ENCODE results near the gene NLRC3.

DNA sequence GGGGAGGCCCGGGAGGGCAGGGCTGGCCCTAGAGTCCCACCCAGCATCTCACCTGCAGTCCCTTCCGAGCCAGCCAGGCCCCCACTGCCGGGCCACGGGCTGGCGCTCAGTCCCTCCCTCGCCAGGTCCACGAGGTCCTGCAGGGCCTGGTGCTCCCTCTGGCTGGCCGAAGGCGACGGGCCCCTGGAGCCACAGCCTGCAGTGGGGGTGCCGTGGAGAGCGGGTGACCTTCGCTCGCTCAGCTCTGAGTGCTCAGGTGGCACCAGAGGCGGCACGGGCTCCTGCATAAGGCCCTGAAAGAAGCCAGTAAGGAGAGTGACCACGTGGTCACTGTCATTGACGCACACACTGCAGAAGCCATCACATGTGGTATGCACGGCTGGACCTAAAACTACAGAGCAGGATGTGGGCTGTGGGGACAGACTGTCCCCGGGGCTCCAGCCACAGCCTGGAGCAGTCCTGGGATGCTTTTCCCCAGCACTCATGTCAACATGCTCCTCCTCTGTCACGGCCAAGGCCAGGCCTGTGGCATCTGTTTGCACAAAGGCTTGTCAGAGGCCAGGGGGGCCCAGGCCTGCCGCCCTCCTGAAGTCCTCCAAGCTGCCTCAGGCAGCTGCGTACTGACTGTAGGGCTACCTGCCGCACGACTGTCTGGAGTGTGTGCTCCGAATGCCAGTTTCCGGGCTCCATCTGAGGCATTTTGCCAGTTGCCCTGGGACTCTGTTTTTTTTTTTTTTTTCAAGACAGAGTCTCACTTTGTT is 19.1 kb upstream of the NLRC3 start:
- TF ChIP-seq, protein P1, sequence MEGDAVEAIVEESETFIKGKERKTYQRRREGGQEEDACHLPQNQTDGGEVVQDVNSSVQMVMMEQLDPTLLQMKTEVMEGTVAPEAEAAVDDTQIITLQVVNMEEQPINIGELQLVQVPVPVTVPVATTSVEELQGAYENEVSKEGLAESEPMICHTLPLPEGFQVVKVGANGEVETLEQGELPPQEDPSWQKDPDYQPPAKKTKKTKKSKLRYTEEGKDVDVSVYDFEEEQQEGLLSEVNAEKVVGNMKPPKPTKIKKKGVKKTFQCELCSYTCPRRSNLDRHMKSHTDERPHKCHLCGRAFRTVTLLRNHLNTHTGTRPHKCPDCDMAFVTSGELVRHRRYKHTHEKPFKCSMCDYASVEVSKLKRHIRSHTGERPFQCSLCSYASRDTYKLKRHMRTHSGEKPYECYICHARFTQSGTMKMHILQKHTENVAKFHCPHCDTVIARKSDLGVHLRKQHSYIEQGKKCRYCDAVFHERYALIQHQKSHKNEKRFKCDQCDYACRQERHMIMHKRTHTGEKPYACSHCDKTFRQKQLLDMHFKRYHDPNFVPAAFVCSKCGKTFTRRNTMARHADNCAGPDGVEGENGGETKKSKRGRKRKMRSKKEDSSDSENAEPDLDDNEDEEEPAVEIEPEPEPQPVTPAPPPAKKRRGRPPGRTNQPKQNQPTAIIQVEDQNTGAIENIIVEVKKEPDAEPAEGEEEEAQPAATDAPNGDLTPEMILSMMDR (IDR thresholded peaks at IDR 0.05 in 8 of 11, conservative IDR thresholded peaks at IDR 0.05 in 3 of 11), result no peak
- no peak for TF ChIP-seq POLR2A (IDR thresholded peaks at IDR 0.05)
- no peak for TF ChIP-seq POLR2AphosphoS5 (IDR thresholded peaks at IDR 0.05)
